Superior temporal gyrus (tissue), 1 donor: Measurements from ENCODE around the gene MMEL1.
"Not testable (repeated sequence)": the region's sequence is repeated elsewhere in the genome, so short reads cannot be mapped to it uniquely, and the experiment has no call there.

Source experiments
- DNase-seq: peaks from one replicate; pipeline ENCODE4 v3.0.0-alpha.2; 2016; ENCODE audit errors: extremely low spot score

MMEL1 gene

GRCh38 chr1:2632561-2633361 is at the start of gene MMEL1:
TSS of gene MMEL1 (minus strand) at chr1:2633016. CDS start at chr1:2629484, 3,532 bp downstream.
- DNase-seq: no peak

- not testable (repeated sequence) for DNase-seq
Measured at GRCh38 chr1:2676726-2677125, 43.9 kb upstream of the MMEL1 start.

- DNase-seq: not testable (repeated sequence)
Measured at GRCh38 chr1:2671656-2672055, 38.8 kb upstream of the MMEL1 start.

- DNase-seq: not testable (repeated sequence)
Measured at GRCh38 chr1:2659806-2660205, 27.0 kb upstream of the MMEL1 start.

- DNase-seq: not testable (repeated sequence)
Measured at GRCh38 chr1:2657909-2658308, 25.1 kb upstream of the MMEL1 start.

GRCh38 chr1:2657124-2657523 is 24.3 kb upstream of the MMEL1 start:
- not testable (repeated sequence) for DNase-seq

GRCh38 chr1:2655598-2656434 is 23.0 kb upstream of the MMEL1 start:
- not testable (repeated sequence) for DNase-seq

GRCh38 chr1:2654443-2654948 is 21.7 kb upstream of the MMEL1 start:
- DNase-seq: not testable (repeated sequence)

GRCh38 chr1:2653741-2654442 is 21.1 kb upstream of the MMEL1 start:
- DNase-seq: not testable (repeated sequence)

- DNase-seq: not testable (repeated sequence)
Measured at GRCh38 chr1:2652926-2653571, 20.2 kb upstream of the MMEL1 start.

- DNase-seq: not testable (repeated sequence)
Measured at GRCh38 chr1:2652152-2652925, 19.5 kb upstream of the MMEL1 start.

- no peak for DNase-seq
Measured at GRCh38 chr1:2650967-2651645, 18.3 kb upstream of the MMEL1 start.

- no peak for DNase-seq
Measured at GRCh38 chr1:2646837-2647236, 14.0 kb upstream of the MMEL1 start.

- no peak for DNase-seq
Measured at GRCh38 chr1:2645776-2646175, 13.0 kb upstream of the MMEL1 start.

- DNase-seq: no peak
Measured at GRCh38 chr1:2645143-2645542, 12.3 kb upstream of the MMEL1 start.

GRCh38 chr1:2644591-2645101 is 11.8 kb upstream of the MMEL1 start:
- no peak for DNase-seq

- no peak for DNase-seq
Measured at GRCh38 chr1:2644171-2644570, 11.4 kb upstream of the MMEL1 start.

GRCh38 chr1:2643414-2644077 is 10.7 kb upstream of the MMEL1 start:
- no peak for DNase-seq
